Stimulated activated CD4-positive, alpha-beta T cell treated with anti-CD3 and anti-CD28 coated beads, Interleukin-1b, Interleukin-23, amount 100 ng/mL, for 1 hour (primary cell): ENCODE data around the gene BORCS5.

ENCODE experiments used
- DNase-seq, 2 donors: peaks; one replicate each; pipeline ENCODE4 v3.0.0-alpha.2; 2020; ENCODE audit warnings: low read depth in 2 of 2

The BORCS5 gene

GRCh38 chr12:12511895-12512711 is 155.2 kb downstream of the BORCS5 start:
- no peak for DNase-seq

GRCh38 chr12:12513416-12514006 is 156.6 kb downstream of the BORCS5 start:
- no peak for DNase-seq

DNA sequence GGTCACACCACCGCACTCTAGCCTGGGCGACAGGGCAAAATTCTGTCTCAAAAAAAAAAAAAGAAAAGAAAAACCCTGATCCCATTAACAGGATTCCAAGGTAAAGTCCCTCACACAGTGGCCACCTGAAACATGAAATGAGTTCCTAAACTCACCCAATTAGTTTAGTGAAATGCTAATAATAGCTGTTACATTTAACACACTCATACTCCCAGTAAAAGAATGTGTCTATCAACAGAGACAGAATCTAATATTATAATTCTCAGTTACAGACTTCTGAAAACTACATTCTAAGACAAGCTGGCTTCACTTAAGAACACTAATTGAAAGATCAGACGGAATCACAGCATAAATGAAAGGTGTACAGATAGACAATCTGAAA is 161.6 kb downstream of the BORCS5 start:
- no peak for DNase-seq

- no peak for DNase-seq
Observed at GRCh38 chr12:12518919-12519318, 162.0 kb downstream of the BORCS5 start.
